HepG2 (cell line): ENCODE data around the gene SLC16A1. TPM values are rescaled to one million over a fixed set of nuclear protein-coding genes. Genes with fewer than 3 reads are reported as not detected.
A peak's percentile ranks its signal among the peaks of the same experiment; 100 is the strongest.

Source experiments
- ATAC-seq: fragments of 200-7000 bp; cut with Tn5 transposase; 3 replicates; pipeline ENCODE4 v1.9.1; 2020; ENCODE audit warnings: mild to moderate bottlenecking, moderate library complexity
- BruUV-seq: library from RNA; stranded (reverse); fragments of 400-500 nt; replicated peaks from 2 replicates; lab custom pipeline; 2021; lab: Mats Ljungman, UMichigan
- CTCF ChIA-PET: fragments of 300-600 bp; formaldehyde crosslinking; extraction: SDS; loops from one replicate; lab custom pipeline; 2021; ENCODE audit warnings: low total read pairs, inconsistent platforms, low intra/inter-chr PET ratio; lab: Yijun Ruan, JAX
- POLR2A ChIA-PET: fragments of 350-600 bp; sonication (Branson Sonifier 250); formaldehyde crosslinking; loops from one replicate; lab custom pipeline; 2020; ENCODE audit warnings: antibody characterized with exemption, inconsistent platforms; lab: Yijun Ruan, JAX
- DNase-seq: peaks from one replicate; pipeline ENCODE4 v3.0.0-alpha.2; 2015; ENCODE audit warnings: low spot score
- FAIRE-seq: peaks from 3 replicates; lab custom pipeline; 2011; peaks lifted over from hg19 to GRCh38; lab: Jason Lieb, UNC
- H2AFZ ChIP-seq: one replicate; pipeline ENCODE4 v1.6.1; 2011; ENCODE audit warnings: low read length, inconsistent platforms
- H3K27ac ChIP-seq: fragments of 300-600 bp; 3 replicates; pipeline ENCODE4 v1.8.0; 2011; ENCODE audit warnings: mixed run types, mild to moderate bottlenecking, mixed read lengths, low read length, inconsistent platforms; ENCODE audit not compliant: insufficient read depth; ENCODE audit errors: extremely low read length
- H3K27me3 ChIP-seq, 2 experiments: fragments of 200-600 bp in 1 of 2; 2 replicates in 1 of 2; 3 replicates in 1 of 2; pipeline versions ENCODE4 v1.6.0 to v1.8.0; 2011; ENCODE audit warnings: low read length in 2 of 2, mild to moderate bottlenecking in 2 of 2, moderate library complexity in 2 of 2, inconsistent platforms in 1 of 2; ENCODE audit not compliant: insufficient read depth in 2 of 2, control insufficient read depth in 1 of 2
- H3K36me3 ChIP-seq, 2 experiments: fragments of 200-600 bp in 1 of 2; replicated peaks in 1 of 2; 2 replicates in 1 of 2; 3 replicates in 1 of 2; pipeline versions ENCODE4 v1.5.1 to v1.8.0; 2011; ENCODE audit warnings: low read length in 2 of 2, inconsistent platforms in 1 of 2; ENCODE audit not compliant: insufficient read depth in 2 of 2, control insufficient read depth in 1 of 2
- H3K4me1 ChIP-seq: 2 replicates; pipeline ENCODE4 v1.5.1; 2012; ENCODE audit warnings: low read length, inconsistent platforms; ENCODE audit not compliant: insufficient read depth
- H3K4me2 ChIP-seq: 2 replicates; pipeline ENCODE4 v1.6.0; 2011; ENCODE audit warnings: low read depth, low read length, inconsistent platforms
- H3K4me3 ChIP-seq, 3 experiments: fragments of 200-600 bp in 1 of 3; sonication (generic), shearing (Covaris generic) in 1 of 3; replicated peaks in 1 of 3; 2 replicates each; pipeline ENCODE4 v1.5.1; 2011 to 2016; ENCODE audit warnings: low read length in 3 of 3, inconsistent platforms in 2 of 3, low read depth in 2 of 3, mild to moderate bottlenecking in 2 of 3, control low read depth in 1 of 3, mixed read lengths in 1 of 3; ENCODE audit not compliant: insufficient read depth in 1 of 3
- H3K79me2 ChIP-seq: one replicate; pipeline ENCODE4 v1.6.1; 2011; ENCODE audit warnings: low read length, inconsistent platforms; ENCODE audit not compliant: insufficient read depth
- H3K9ac ChIP-seq: 2 replicates; pipeline ENCODE4 v1.6.0; 2011; ENCODE audit warnings: mild to moderate bottlenecking, low read depth, low read length, inconsistent platforms; ENCODE audit not compliant: insufficient read depth
- H3K9me3 ChIP-seq: 2 replicates; pipeline ENCODE4 v1.5.1; 2012; ENCODE audit warnings: mild to moderate bottlenecking, low read length
- H4K20me1 ChIP-seq: 2 replicates; pipeline ENCODE4 v1.6.0; 2011; ENCODE audit warnings: inconsistent platforms, mild to moderate bottlenecking, low read length, moderate library complexity; ENCODE audit not compliant: insufficient read depth
- HNRNPL ChIP-seq: fragments of 200-400 bp; formaldehyde crosslinking; IDR thresholded peaks from 2 replicates; pipeline ENCODE4 v1.6.1; 2017; ENCODE audit warnings: mild to moderate bottlenecking, low read depth, low read length
- JDP2 ChIP-seq: sonication (generic); formaldehyde crosslinking; IDR thresholded peaks from 2 replicates; pipeline ENCODE4 v1.8.1; 2022; ENCODE audit warnings: missing genetic modification reagents, borderline replicate concordance
- ZNF34 ChIP-seq: sonication (generic); formaldehyde crosslinking; IDR thresholded peaks from 2 replicates; pipeline ENCODE4 v1.4.0; 2020; ENCODE audit warnings: mild to moderate bottlenecking, missing genetic modification reagents, borderline replicate concordance
- whole genome bisulfite sequencing: methylation state at CpG from one replicate; pipeline ENCODE4 v1.1.6; 2017; ENCODE audit warnings: low lambda C conversion rate; 5-methylcytosine and 5-hydroxymethylcytosine counted together
- in situ Hi-C: cut with HindIII; loops from 2 replicates; pipeline ENCODE4 v1.10.0; 2017; ENCODE audit warnings: low pct_unique_long_range_greater_than_20kb; ENCODE audit not compliant: extremely low pct_ligation_motif_present
- intact Hi-C: fragments of 100-400 bp; cut with micrococcal nuclease; formaldehyde crosslinking; loops from one replicate; pipeline ENCODE4 v1.10.0; 2022; ENCODE audit not compliant: unreplicated experiment
- polyA plus RNA-seq, 8 experiments: library from polyadenylated mRNA; depleted of rRNA in 3 of 8; stranded (reverse) in 7 of 8; unstranded in 1 of 8; fragments of >200 nt; fragmentation: Illumina TruSeq in 4 of 8; extraction: Trizol in 4 of 8; gene quantifications; 2 replicates each; pipeline versions ENCODE4 v1.2.1 to v1.2.3, GENCODE V29; 2011 to 2016; ENCODE audit warnings: low read depth in 4 of 8, missing spikeins in 1 of 8, mixed read lengths in 1 of 8; ENCODE audit not compliant: insufficient read depth in 1 of 8
- total RNA-seq, 5 experiments: library from RNA; depleted of rRNA; stranded (reverse); fragments of >200 nt; fragmentation: Illumina TruSeq; extraction: Trizol; gene quantifications; 2 replicates each; pipeline ENCODE4 v1.2.3, GENCODE V29; 2016; ENCODE audit warnings: low read depth in 1 of 5
- TF ChIP-seq, protein P1 (sequence below): sonication (generic); formaldehyde crosslinking; IDR thresholded peaks from 2 replicates; pipeline ENCODE4 v1.4.0; 2020; ENCODE audit warnings: low read depth, missing genetic modification reagents
- TF ChIP-seq, protein P2 (sequence below): sonication (generic); formaldehyde crosslinking; IDR thresholded peaks from 2 replicates; pipeline ENCODE4 v1.4.0; 2020; ENCODE audit warnings: missing genetic modification reagents, borderline replicate concordance
- TF ChIP-seq, protein P3 (sequence below): sonication (generic); formaldehyde crosslinking; IDR thresholded peaks from 2 replicates; pipeline ENCODE4 v1.5.1; 2020; ENCODE audit warnings: mild to moderate bottlenecking, missing genetic modification reagents, moderate library complexity
- TF ChIP-seq, protein P4 (sequence below): sonication (generic); formaldehyde crosslinking; conservative IDR thresholded peaks from 2 replicates; pipeline ENCODE4 v1.8.1; 2023; ENCODE audit warnings: missing genetic modification reagents
- TF ChIP-seq, protein P5 (sequence below): sonication (generic); formaldehyde crosslinking; IDR thresholded peaks from 2 replicates; pipeline ENCODE4 v1.4.0; 2020; ENCODE audit warnings: missing genetic modification reagents

Gene SLC16A1
- total and polyA plus RNA-seq, 2 of the 13 experiments (the other 11 are each of a cell fraction or from before 2014, with no cell fraction given), result 106 to 142 TPM

DNA sequence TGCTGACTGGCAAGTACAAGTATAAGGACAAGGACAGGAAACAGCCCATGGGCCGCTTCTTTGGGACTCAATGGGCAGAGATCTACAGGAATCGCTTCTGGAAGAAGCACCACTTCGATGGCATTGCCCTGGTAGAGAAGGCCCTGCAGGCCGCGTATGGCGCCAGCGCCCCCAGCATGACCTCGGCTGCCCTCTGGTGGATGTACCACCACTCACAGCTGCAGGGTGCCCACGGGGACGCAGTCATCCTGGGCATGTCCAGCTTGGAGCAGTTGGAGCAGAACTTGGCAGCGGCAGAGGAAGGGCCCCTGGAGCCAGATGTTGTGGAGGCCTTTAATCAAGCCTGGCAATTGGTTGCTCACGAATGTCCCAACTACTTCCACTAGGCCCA, 32.0 kb downstream of the SLC16A1 start:
- no TSS peak for BruUV-seq
- Histone ChIP-seq H2AFZ (no peak overlapping the region), H3K4me1 (peaks cover 13% of the 10 kb centered on the region), H4K20me1 (peaks cover 7% of the 10 kb centered on the region; the same call in 1 of the 2 replicates), H3K36me3 (peaks cover 17 to 67% of the 10 kb centered on the region in 2 experiments; a peak in 4 of 5 replicates), H3K9me3 (no peaks in the 10 kb centered on the region), H3K4me2 (no peak overlapping the region), H3K79me2 (peaks cover 1% of the 10 kb centered on the region), H3K27ac (no peak overlapping the region), H3K27me3 (no peaks in the 10 kb centered on the region; a peak in 1 of 5 replicates), H3K9ac (no peak overlapping the region), H3K4me3 (no peak overlapping the region)
- in situ Hi-C loops, result no loop called here
- DNase-seq, result no peak
- intact Hi-C loops, result no loop called here
- POLR2A ChIA-PET, result no interaction called here
- peak; percentile 35; the same call in 2 of the 3 replicates for ATAC-seq
- CTCF ChIA-PET, result no interaction called here
- TF ChIP-seq, protein P1, sequence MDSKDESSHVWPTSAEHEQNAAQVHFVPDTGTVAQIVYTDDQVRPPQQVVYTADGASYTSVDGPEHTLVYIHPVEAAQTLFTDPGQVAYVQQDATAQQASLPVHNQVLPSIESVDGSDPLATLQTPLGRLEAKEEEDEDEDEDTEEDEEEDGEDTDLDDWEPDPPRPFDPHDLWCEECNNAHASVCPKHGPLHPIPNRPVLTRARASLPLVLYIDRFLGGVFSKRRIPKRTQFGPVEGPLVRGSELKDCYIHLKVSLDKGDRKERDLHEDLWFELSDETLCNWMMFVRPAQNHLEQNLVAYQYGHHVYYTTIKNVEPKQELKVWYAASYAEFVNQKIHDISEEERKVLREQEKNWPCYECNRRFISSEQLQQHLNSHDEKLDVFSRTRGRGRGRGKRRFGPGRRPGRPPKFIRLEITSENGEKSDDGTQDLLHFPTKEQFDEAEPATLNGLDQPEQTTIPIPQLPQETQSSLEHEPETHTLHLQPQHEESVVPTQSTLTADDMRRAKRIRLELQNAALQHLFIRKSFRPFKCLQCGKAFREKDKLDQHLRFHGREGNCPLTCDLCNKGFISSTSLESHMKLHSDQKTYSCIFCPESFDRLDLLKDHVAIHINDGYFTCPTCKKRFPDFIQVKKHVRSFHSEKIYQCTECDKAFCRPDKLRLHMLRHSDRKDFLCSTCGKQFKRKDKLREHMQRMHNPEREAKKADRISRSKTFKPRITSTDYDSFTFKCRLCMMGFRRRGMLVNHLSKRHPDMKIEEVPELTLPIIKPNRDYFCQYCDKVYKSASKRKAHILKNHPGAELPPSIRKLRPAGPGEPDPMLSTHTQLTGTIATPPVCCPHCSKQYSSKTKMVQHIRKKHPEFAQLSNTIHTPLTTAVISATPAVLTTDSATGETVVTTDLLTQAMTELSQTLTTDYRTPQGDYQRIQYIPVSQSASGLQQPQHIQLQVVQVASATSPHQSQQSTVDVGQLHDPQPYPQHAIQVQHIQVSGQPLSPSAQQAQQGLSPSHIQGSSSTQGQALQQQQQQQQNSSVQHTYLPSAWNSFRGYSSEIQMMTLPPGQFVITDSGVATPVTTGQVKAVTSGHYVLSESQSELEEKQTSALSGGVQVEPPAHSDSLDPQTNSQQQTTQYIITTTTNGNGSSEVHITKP (CRISPR knock-in tag), result no peak
- TF ChIP-seq HNRNPL, result 0 out of 2 replicates have a peak, but pooled peaks have one; percentile 56
- TF ChIP-seq, protein P2, sequence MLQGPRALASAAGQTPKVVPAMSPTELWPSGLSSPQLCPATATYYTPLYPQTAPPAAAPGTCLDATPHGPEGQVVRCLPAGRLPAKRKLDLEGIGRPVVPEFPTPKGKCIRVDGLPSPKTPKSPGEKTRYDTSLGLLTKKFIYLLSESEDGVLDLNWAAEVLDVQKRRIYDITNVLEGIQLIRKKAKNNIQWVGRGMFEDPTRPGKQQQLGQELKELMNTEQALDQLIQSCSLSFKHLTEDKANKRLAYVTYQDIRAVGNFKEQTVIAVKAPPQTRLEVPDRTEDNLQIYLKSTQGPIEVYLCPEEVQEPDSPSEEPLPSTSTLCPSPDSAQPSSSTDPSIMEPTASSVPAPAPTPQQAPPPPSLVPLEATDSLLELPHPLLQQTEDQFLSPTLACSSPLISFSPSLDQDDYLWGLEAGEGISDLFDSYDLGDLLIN (CRISPR knock-in tag), result no peak
- TF ChIP-seq, protein P3, sequence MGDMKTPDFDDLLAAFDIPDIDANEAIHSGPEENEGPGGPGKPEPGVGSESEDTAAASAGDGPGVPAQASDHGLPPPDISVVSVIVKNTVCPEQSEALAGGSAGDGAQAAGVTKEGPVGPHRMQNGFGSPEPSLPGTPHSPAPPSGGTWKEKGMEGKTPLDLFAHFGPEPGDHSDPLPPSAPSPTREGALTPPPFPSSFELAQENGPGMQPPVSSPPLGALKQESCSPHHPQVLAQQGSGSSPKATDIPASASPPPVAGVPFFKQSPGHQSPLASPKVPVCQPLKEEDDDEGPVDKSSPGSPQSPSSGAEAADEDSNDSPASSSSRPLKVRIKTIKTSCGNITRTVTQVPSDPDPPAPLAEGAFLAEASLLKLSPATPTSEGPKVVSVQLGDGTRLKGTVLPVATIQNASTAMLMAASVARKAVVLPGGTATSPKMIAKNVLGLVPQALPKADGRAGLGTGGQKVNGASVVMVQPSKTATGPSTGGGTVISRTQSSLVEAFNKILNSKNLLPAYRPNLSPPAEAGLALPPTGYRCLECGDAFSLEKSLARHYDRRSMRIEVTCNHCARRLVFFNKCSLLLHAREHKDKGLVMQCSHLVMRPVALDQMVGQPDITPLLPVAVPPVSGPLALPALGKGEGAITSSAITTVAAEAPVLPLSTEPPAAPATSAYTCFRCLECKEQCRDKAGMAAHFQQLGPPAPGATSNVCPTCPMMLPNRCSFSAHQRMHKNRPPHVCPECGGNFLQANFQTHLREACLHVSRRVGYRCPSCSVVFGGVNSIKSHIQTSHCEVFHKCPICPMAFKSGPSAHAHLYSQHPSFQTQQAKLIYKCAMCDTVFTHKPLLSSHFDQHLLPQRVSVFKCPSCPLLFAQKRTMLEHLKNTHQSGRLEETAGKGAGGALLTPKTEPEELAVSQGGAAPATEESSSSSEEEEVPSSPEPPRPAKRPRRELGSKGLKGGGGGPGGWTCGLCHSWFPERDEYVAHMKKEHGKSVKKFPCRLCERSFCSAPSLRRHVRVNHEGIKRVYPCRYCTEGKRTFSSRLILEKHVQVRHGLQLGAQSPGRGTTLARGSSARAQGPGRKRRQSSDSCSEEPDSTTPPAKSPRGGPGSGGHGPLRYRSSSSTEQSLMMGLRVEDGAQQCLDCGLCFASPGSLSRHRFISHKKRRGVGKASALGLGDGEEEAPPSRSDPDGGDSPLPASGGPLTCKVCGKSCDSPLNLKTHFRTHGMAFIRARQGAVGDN (CRISPR knock-in tag), result no peak
- TF ChIP-seq ZNF34 (CRISPR knock-in tag), result no peak
- no peak for TF ChIP-seq JDP2 (CRISPR knock-in tag)
- TF ChIP-seq, protein P4, sequence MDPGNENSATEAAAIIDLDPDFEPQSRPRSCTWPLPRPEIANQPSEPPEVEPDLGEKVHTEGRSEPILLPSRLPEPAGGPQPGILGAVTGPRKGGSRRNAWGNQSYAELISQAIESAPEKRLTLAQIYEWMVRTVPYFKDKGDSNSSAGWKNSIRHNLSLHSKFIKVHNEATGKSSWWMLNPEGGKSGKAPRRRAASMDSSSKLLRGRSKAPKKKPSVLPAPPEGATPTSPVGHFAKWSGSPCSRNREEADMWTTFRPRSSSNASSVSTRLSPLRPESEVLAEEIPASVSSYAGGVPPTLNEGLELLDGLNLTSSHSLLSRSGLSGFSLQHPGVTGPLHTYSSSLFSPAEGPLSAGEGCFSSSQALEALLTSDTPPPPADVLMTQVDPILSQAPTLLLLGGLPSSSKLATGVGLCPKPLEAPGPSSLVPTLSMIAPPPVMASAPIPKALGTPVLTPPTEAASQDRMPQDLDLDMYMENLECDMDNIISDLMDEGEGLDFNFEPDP, result no peak
- TF ChIP-seq, protein P5, sequence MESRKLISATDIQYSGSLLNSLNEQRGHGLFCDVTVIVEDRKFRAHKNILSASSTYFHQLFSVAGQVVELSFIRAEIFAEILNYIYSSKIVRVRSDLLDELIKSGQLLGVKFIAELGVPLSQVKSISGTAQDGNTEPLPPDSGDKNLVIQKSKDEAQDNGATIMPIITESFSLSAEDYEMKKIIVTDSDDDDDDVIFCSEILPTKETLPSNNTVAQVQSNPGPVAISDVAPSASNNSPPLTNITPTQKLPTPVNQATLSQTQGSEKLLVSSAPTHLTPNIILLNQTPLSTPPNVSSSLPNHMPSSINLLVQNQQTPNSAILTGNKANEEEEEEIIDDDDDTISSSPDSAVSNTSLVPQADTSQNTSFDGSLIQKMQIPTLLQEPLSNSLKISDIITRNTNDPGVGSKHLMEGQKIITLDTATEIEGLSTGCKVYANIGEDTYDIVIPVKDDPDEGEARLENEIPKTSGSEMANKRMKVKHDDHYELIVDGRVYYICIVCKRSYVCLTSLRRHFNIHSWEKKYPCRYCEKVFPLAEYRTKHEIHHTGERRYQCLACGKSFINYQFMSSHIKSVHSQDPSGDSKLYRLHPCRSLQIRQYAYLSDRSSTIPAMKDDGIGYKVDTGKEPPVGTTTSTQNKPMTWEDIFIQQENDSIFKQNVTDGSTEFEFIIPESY (CRISPR knock-in tag), result peak; percentile 94
- FAIRE-seq, result no peak
- WGBS, result 97% methylated on average over 2 of the region's 12 CpGs
